Femur (tissue), 1 donor: ENCODE results near the gene ALKBH2.

Experiments
- DNase-seq: peaks from one replicate; pipeline ENCODE4 v3.0.0-alpha.2; 2017

ALKBH2 gene

DNA sequence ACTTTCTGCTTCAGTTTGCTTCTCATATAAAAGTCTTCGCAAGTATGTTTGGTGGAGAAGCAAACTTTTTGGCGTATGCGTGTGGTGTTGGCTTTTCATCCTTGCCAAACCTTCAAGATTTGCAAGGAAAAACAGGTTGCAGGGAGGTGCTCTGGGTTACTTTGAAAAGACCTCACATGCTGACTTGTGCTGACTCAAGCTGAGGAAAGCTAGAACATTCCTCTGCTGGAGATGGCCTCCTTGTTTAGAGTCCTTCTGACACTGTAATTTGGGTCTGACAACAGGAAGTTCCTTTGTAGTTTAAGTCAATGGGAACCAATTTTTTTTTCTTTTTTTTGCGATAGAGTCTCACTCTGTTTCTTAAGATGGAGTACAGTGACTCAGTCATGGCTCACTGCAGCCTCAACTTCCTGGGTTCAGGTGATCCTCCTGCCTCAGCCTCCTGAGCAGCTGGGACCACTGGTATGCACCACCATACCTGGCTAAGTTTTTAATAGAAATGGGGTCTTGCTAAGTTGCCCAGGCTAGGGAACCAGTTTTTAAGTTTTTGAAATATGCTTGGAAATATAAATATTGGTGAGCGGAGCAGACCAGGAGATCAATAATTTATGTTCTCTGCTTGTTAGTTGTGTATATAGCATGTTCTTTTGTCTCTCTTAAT, 20.5 kb upstream of the ALKBH2 start:
- no peak for DNase-seq

DNA sequence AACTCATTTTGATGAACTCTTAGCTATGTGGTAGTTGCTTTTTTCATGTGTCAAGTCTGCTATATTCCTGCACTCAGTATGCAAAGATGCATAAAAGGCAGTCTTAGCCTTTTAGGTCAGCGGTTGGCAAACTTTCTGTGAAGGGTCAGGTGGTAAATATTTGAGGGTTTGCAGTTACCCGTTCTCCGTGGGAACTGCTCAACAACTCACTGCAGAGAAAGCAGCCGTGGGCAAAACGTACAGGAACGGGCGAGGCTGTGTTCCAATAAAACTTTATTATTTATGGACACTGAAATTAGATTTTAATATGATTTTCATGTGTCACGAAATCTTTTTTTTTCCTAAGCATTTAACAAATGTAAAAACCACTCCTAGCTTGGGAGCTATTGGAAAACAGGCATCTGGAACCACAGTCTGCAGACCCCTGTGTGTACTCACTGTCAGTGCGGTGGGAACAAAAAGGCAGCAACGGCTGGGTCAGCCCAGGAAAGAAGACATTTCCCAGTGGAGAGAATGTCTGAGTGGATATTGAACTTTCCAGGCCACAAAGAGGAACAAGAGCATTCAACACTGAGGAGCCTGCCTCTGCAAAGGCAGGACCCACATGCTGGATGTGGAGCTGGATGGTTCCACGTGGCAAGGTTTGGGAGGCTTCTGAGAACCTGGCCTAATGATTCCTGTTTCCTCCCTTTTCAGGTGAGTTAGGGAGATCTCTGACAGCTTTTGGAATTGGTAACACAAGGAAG, 19.6 kb upstream of the ALKBH2 start:
- DNase-seq: no peak

DNA sequence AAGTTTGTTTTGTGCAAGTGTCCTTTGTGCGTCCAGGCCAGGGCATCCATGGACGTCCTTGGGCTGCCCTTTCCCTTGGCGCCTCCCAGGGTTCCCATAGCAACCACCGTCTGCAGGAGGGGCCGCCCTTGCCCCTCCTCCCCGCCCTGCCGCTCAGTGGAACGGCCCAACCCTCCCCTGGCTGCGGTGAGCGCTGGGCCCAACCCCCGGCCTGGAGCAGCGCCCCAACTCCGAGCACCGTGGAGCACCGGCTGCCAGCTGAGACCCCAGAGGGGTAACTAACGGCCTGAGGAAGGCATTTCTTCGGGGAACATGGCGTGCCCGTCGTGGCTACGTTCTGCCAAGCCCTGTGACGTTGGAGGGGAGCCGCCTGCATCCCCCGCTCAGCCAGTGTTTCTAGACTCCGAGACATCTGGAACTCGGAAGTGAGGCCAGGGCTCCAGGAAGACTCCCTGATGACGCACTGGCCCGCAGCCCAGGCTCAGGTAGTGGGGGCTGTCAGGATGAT, 17.8 kb upstream of the ALKBH2 start:
- peak; percentile 92 for DNase-seq

DNA sequence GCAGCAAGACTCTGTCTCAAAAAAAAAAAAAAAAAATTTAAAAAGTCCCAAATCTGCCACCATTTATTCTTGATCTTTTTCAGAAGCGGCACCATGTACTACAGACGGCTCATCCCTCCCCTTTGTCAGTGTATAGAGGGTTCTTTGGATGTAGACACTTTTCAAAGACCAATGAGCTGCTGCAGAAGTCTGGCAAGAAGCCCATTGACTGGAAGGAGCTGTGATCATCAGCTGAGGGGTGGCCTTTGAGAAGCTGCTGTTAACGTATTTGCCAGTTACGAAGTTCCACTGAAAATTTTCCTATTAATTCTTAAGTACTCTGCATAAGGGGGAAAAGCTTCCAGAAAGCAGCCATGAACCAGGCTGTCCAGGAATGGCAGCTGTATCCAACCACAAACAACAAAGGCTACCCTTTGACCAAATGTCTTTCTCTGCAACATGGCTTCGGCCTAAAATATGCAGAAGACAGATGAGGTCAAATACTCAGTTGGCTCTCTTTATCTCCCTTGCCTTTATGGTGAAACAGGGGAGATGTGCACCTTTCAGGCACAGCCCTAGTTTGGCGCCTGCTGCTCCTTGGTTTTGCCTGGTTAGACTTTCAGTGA, 16.6 kb upstream of the ALKBH2 start:
- DNase-seq: no peak

DNA sequence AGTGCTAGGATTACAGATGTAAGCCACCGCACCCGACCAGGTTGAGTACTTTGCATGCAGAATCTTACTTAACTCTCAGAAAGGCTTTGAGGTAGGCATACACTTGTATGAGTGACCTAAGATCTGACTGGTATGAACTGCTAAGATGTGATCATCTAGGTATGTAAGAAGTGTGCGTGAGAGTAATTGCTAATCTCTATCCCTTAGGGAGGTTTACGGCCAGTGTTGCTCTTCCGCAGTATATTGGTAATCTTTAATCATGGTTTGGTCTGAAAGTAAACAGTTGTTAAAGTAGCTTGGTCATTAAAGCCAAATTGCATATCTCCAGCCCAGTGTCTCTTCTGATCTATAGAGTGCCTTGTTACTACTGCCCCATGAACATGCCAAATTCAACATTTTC, 11.9 kb upstream of the ALKBH2 start:
- no peak for DNase-seq

DNA sequence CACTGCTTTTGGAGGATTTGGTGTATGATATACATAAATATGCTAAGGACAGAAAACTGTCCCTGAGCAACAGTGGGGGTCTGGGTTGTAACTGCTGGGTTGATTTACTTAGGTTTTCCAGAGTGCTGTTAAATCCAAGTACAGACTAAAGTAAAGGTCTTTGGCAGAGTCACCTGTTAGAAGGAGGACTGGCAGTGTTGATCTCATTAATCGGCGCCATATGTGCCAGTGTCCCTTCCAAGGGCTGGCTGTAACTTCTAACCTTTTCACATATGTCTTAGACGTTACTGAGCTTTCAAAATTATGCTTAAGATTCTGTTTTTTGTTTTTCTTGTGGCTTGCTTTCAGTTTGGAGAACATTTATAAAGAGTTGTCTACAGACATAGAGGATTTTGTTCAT, 9.2 kb upstream of the ALKBH2 start:
- no peak for DNase-seq

DNA sequence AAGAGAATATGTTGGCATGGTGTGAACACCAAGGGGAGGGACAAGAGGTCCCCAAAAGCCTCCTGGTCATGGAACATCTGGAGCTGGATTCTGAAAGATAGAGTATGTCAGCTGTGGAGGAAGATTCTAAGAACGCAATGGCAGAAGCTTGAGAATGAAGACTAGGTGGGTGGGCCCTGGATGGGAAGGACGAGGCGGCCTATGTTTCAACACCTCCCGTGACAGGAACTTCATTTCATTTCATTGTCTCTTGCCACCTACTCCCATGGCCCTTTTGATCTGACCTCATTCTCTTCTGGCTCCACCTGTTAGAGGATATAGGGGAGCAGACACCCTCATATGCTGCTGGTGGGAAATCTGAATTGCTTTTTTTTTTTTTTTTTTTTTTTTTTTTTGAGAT, 7.5 kb upstream of the ALKBH2 start:
- no peak for DNase-seq

DNA sequence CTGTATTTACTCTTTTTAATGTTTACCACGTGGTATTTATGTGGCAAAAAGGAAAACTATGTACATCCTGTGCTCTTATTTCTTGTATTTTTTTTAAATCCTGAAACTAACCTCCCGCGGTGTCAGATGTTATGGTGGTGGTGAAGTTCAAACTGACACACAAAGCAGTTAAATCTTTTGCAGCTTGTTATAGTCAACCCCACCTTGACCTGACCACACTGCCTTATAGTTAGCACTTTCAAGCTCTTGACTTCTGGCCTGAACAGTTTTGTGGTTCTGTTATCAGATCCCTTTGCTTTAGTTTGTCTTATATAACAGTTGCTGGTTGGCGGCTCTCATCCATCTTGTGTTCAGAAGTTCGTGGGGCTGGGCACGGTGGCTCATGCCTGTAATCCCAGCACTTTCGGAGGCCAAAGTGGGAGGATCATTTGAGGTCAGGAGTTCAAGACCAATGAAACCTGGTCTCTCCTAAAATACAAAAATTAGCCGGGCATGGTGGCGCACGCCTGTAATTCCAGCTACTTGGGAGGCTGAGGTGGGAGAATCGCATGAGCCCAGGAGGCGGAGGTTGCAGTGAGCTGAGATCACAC, 6.3 kb upstream of the ALKBH2 start:
- no peak for DNase-seq

DNA sequence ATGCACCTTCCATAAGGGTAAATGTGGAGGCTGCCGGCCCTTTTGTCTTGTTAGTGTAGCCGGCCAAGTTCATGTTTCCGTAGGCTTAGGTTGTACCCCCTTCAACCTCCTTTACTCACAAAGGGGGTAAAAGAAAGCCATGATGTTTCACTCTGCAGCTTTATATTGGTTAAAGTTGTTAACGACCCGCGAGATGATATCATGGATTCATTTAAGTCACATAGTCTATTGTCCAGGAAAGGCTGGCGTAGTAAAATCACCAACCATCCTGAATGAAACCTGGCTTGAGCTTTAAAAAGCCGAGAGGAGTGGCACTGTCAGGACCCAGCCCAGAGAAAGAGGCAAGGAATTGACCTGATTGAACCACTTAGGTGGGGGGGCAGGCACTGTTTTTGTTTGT, 5.4 kb upstream of the ALKBH2 start:
- DNase-seq: no peak

DNA sequence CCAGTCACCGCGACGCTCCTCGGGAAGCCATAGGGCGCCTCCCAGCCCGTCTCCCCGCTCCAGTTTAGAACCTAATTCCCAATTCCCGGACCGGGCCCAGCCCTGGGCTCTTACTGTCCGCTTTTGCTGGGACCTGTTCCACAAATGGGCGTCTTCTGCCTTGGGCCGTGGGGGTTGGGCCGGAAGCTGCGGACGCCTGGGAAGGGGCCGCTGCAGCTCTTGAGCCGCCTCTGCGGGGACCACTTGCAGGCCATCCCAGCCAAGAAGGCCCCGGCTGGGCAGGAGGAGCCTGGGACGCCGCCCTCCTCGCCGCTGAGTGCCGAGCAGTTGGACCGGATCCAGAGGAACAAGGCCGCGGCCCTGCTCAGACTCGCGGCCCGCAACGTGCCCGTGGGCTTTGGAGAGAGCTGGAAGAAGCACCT, 4.9 kb upstream of the ALKBH2 start:
- DNase-seq: no peak

DNA sequence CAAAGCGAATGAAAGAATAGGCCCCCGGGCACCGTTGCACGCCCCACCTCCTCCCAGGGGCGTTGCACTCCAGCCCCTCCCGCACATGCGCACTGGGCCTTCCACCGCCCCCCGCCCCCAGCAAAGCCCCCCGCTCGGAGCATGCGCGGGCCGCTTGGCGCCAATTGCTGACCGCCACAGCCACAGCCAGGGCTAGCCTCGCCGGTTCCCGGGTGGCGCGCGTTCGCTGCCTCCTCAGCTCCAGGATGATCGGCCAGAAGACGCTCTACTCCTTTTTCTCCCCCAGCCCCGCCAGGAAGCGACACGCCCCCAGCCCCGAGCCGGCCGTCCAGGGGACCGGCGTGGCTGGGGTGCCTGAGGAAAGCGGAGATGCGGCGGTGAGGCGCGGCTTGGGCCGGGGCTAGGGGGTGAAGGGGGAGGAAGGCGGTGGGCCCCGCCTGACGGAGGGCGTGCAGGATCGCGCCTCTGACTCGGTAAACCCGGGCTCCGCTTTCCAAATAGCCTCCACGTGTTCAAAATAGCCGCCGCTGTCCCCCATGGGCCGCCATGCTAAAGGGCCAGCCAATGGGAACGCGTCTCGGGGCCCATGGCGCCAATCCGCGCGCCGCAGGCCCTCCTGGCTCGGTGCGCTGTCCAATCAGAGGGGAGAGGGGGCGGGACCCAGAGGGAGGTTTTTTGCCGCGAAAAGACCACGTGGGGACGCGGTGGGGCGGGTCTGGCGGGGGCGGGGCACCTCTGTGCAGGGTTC, 4.3 kb upstream of the ALKBH2 start, which contains the start of gene UNG:
TSS of gene UNG (plus strand) at position 163 of the 748 bp plus-strand sequence. CDS start at position 246, 83 bp downstream.
- DNase-seq: peak; percentile 98

DNA sequence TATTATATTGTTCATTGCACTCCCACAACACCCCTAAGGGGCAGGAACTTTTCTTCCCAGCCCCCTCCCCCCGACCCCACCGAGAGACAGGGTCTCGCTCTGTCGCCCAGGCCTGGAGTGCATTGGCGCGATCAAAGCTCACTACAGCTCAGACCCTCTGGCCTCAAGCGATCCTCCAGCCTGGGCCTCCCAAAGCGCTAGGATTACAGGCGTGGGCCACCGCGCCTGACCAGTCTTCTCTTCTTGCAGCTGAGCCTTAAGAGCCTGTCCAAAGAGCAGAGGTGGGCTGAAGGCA, 3.8 kb upstream of the ALKBH2 start:
- DNase-seq: no peak

DNA sequence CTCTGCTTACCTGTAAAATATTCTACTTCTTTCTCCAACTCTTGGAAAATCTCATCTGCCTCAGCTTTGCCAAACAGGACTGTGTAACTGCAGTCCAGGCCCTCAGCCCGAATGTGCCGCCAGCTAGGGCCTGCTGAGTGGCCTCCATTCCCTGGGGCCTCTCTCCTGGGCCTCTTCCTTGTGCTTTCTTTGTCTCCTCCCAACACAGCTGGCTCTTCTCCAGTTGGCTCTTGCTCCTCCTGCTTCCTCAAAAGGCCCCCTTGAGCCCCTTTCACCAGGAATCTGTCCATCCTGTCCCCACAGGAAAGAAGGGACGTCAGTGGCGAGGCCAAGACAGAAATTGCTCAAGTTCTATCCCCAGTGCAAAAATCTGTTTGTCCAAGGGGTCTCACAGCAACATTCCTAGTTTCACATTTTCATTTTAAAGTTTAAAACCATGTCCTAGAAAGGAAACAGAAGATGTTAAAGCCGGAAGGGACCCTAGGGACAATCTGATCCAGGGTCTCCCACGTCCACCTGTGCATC, 713 bp downstream of the ALKBH2 start:
- peak; percentile 55 for DNase-seq

DNA sequence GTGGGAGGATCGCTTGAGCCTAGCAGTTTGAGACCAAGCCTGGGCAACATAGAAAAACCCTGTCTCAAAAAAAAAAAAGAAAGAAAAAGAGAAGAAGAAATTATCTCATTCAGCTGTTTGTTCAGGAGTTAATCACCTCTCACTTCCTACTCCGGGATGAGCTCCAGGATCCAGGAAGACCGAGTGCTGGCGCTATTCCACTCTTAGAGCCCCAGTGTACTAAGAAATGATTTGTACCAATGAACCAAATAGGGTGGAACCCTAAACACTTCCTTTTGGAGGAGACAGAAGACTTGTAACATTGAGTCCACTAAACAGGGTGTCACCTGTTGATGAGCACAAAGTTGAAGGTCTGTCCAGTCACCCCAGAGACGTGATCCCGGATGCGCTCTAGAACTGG, 3.6 kb downstream of the ALKBH2 start:
- DNase-seq: no peak

DNA sequence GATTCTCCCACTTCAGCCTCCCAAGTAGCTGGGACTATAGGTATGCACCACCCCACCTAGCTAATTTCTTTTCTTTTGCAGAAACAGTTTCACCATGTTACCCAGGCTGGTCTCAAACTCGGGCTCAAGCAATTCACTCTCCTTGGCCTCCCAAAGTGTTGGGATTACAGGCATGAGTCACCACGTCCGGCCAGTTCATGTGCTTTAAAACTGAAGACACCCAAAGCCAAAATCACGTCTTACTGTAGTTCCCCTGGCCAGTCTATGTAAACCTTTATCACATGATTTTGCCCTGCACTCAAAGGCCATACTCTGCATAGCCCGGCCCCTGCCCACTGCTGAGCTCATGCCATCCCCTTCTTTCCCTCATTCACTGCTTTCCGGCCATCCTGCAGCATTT, 4.5 kb downstream of the ALKBH2 start:
- DNase-seq: no peak

DNA sequence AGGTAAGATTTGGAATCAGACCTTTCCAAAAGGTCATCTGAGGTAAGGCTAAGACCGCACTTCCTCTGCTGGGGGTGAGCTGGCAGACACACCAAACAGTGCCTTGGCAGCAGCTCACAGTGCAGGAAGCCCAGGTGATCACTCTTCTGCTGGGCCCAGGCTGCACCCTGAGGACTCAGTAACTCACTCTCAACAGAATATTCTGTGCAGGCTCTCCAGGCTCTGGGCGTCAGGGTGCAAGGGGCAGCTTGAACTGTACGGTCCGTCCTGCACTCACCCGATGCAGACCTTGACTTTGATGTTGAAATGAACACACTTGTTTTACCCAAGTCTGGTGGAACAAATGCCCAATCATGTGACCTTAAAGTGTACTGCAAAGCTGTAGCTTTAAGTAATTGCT, 6.0 kb downstream of the ALKBH2 start:
- no peak for DNase-seq

DNA sequence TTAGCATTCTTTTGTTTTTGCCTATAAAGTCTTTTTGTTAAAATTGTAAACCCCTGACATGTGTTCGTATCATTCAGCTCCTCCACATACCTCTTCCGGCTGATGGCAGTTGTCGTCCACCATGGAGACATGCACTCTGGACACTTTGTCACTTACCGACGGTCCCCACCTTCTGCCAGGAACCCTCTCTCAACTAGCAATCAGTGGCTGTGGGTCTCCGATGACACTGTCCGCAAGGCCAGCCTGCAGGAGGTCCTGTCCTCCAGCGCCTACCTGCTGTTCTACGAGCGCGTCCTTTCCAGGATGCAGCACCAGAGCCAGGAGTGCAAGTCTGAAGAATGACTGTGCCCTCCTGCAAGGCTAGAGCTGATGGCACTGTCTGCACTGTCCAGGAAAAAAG, 7.7 kb downstream of the ALKBH2 start:
- DNase-seq: no peak

DNA sequence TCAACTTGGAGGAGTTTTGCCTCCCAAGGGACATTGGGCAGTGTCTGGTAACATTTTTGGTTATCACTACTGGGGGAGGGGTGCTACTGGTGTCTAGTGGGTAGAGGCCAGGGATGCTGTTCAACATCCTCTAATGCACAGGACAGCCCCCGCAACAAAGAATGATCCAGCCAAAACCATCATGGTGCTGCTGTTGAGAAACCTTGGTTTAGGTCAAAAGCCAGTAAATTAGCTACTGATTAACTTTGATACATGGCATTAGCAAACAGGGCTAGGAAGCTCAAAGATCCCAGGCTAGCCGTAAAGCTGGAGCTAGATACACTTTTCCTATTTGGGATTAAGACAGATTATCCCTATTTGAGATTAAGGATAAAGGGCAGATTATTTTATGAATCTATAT, 8.8 kb downstream of the ALKBH2 start:
- DNase-seq: no peak

DNA sequence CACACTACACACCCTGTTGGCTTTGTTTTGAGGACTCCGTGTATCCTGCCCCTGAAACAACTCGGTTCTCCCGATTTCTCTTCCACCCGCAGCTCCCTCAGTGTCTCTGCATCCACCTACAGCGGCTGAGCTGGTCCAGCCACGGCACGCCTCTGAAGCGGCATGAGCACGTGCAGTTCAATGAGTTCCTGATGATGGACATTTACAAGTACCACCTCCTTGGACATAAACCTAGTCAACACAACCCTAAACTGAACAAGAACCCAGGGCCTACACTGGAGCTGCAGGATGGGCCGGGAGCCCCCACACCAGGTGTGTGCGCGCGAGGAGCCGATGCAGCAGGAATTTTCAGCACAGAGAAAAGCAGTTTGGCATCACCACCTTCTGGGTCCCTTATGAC, 10.5 kb downstream of the ALKBH2 start:
- DNase-seq: no peak

DNA sequence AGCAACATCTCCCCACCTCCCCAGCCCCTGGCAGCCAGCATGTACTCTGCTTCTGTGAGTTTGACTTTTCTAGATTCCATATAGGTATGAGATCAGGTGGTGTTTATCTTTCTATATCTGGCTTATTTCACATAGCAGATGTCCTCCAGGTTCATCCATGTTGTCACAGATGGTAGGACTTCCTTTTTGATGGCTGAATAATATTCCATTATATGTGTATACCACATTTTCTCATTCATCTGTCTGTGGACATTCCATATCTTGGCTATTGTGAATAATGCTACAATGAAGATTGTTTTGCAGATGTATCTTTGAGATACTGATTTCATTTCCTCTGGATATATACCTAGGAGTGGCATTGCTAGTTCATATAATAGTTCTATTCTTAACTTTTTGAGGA, 18.4 kb downstream of the ALKBH2 start:
- no peak for DNase-seq

DNA sequence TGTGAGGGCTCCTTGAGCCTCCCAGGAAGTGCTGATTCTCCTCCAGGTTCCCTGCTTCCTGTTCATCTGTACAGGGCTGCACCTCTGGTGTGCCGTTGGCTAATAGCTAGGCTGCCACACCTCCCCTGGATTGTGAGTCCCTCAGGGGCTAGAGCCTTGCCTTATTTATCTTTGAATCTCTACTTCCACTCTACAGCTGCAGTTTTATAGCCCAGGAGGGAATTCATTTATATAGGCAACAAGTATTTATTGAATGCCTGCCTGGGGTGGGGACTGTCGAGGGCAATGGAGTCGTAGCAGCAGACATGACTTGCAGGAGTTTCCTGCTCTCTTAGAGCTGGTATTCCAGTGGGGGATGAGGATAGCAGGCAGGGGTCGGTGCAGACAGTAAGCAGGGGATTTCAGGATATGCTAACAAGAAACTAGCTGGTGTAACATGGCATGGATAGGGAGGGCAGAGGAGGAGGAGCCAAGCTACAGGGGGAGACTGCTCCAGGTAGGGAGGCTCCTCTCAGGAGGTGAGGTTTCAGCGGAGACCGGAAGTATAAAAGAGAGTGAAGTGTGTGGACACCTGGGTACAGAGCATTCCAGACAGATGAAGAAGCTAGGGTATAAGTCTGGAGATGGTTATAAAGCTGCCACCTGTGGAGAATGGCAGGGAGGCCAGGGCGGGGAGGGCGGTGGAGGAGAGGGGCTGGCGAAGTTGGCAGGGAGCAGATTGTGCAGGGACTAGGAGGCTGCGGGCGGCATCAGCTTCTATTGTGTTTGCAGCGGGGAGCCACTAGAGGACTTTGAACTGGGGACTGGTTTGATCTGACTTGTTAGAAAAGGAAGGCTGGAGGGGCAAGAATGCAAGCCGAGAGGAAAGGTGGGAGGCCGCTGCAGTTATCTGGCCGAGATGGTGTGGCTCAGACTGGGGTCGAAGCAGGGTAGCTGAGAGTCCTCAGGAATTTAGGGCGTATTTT, 23.7 kb downstream of the ALKBH2 start:
- DNase-seq: no peak

DNA sequence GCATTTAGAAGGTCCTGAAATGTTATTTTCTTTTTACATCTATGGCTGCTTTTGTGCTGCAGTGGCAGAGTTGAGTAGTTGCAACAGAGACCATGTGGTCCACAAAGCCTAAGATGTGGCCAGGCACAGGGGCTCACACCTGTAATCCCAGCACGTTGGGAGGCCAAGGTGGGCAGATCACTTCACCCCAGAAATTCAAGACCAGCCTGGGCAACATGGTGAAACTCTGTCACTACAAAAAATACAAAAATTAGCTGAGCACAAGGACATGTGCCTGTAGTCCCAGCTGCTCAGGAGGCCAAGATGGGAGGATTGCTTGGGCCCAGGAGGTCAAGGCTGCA, 27.4 kb downstream of the ALKBH2 start:
- no peak for DNase-seq
